Mucosa of stomach (tissue), 1 donor: Measurements from ENCODE around the gene FLOT2.
A peak's percentile ranks its signal among the peaks of the same experiment; 100 is the strongest.

ENCODE experiments used
- H3K27me3 ChIP-seq: one replicate; pipeline ENCODE4 v1.7.0; 2013; ENCODE audit warnings: mild to moderate bottlenecking, low read length; ENCODE audit not compliant: control insufficient read depth, insufficient read depth
- H3K36me3 ChIP-seq: one replicate; pipeline ENCODE4 v1.7.0; 2013; ENCODE audit warnings: low read length; ENCODE audit not compliant: control insufficient read depth, insufficient read depth
- H3K4me1 ChIP-seq: one replicate; pipeline ENCODE4 v1.7.0; 2013; ENCODE audit warnings: mild to moderate bottlenecking, low read length; ENCODE audit not compliant: control insufficient read depth, insufficient read depth
- H3K4me3 ChIP-seq: one replicate; pipeline ENCODE4 v1.7.0; 2013; ENCODE audit warnings: low read length
- H3K9ac ChIP-seq: one replicate; pipeline ENCODE4 v1.7.0; 2013; ENCODE audit warnings: mild to moderate bottlenecking, low read length, moderate library complexity
- H3K9me3 ChIP-seq: one replicate; pipeline ENCODE4 v1.7.0; 2013; ENCODE audit warnings: mild to moderate bottlenecking, low read length, moderate library complexity; ENCODE audit not compliant: control insufficient read depth
- donor health status: Pancreatic carcinoma.

FLOT2 gene

GRCh38 chr17:28896884-28897768 lies at the start of gene FLOT2:
Gene FLOT2, minus strand, starts transcription at chr17:28897733. Its CDS starts 159 bp downstream, at chr17:28897574.
- peaks cover 46% of the 10 kb centered on the region for H3K4me1 ChIP-seq

GRCh38 chr17:28946239-28946638 lies 48.7 kb upstream of the FLOT2 start:
- no peaks in the 10 kb centered on the region for H3K27me3 ChIP-seq
- no peak overlapping the region for H3K4me3 ChIP-seq
- H3K4me1 ChIP-seq = peaks cover 13% of the 10 kb centered on the region
- no peak overlapping the region for H3K9ac ChIP-seq
- no peaks in the 10 kb centered on the region for H3K36me3 ChIP-seq
- H3K9me3 ChIP-seq = no peaks in the 10 kb centered on the region

More at GRCh38 chr17:28896884-28897768, at the start of gene FLOT2:
- Histone ChIP-seq H3K36me3 (no peaks in the 10 kb centered on the region), H3K9me3 (no peaks in the 10 kb centered on the region), H3K27me3 (no peaks in the 10 kb centered on the region), H3K9ac (peak within 1 kb of the TSS; percentile 87), H3K4me3 (peak within 1 kb of the TSS; percentile 92)

- H3K27me3 ChIP-seq = no peaks in the 10 kb centered on the region
- peaks cover 13% of the 10 kb centered on the region for H3K4me1 ChIP-seq
- H3K36me3 ChIP-seq = no peaks in the 10 kb centered on the region
- H3K9ac ChIP-seq = no peak overlapping the region
- H3K9me3 ChIP-seq = no peaks in the 10 kb centered on the region
- no peak overlapping the region for H3K4me3 ChIP-seq
Observed at GRCh38 chr17:28944862-28945741, 47.6 kb upstream of the FLOT2 start.

GRCh38 chr17:28944343-28944742 lies 46.8 kb upstream of the FLOT2 start:
- Histone ChIP-seq H3K4me3 (no peak overlapping the region), H3K36me3 (no peaks in the 10 kb centered on the region), H3K9ac (no peak overlapping the region), H3K4me1 (peaks cover 13% of the 10 kb centered on the region), H3K9me3 (no peaks in the 10 kb centered on the region), H3K27me3 (no peaks in the 10 kb centered on the region)

GRCh38 chr17:28942925-28943324 lies 45.4 kb upstream of the FLOT2 start:
- H3K36me3 ChIP-seq = no peaks in the 10 kb centered on the region
- no peaks in the 10 kb centered on the region for H3K27me3 ChIP-seq
- H3K4me3 ChIP-seq = no peak overlapping the region
- no peak overlapping the region for H3K9ac ChIP-seq
- no peaks in the 10 kb centered on the region for H3K9me3 ChIP-seq
- peaks cover 10% of the 10 kb centered on the region for H3K4me1 ChIP-seq

GRCh38 chr17:28941251-28941650 lies 43.7 kb upstream of the FLOT2 start:
- Histone ChIP-seq H3K9me3 (no peaks in the 10 kb centered on the region), H3K36me3 (no peaks in the 10 kb centered on the region), H3K4me3 (no peak overlapping the region), H3K27me3 (no peaks in the 10 kb centered on the region), H3K4me1 (peaks cover 9% of the 10 kb centered on the region), H3K9ac (no peak overlapping the region)

- no peaks in the 10 kb centered on the region for H3K9me3 ChIP-seq
- no peak overlapping the region for H3K9ac ChIP-seq
- H3K4me1 ChIP-seq = peaks cover 8% of the 10 kb centered on the region
- no peaks in the 10 kb centered on the region for H3K27me3 ChIP-seq
- H3K4me3 ChIP-seq = no peak overlapping the region
- H3K36me3 ChIP-seq = no peaks in the 10 kb centered on the region
Observed at GRCh38 chr17:28940675-28941074, 43.1 kb upstream of the FLOT2 start.

GRCh38 chr17:28940142-28940541 lies 42.6 kb upstream of the FLOT2 start:
- Histone ChIP-seq H3K36me3 (no peaks in the 10 kb centered on the region), H3K9ac (no peak overlapping the region), H3K9me3 (no peaks in the 10 kb centered on the region), H3K4me3 (no peak overlapping the region), H3K4me1 (peaks cover 8% of the 10 kb centered on the region), H3K27me3 (no peaks in the 10 kb centered on the region)

- Histone ChIP-seq H3K36me3 (no peaks in the 10 kb centered on the region), H3K4me1 (peaks cover 8% of the 10 kb centered on the region), H3K4me3 (no peak overlapping the region), H3K9ac (no peak overlapping the region), H3K27me3 (no peaks in the 10 kb centered on the region), H3K9me3 (no peaks in the 10 kb centered on the region)
Observed at GRCh38 chr17:28938552-28938951, 41.0 kb upstream of the FLOT2 start.

- Histone ChIP-seq H3K27me3 (no peaks in the 10 kb centered on the region), H3K9me3 (no peaks in the 10 kb centered on the region), H3K4me1 (peaks cover 8% of the 10 kb centered on the region), H3K36me3 (no peaks in the 10 kb centered on the region), H3K4me3 (no peak overlapping the region), H3K9ac (no peak overlapping the region)
Observed at GRCh38 chr17:28937044-28937729, 39.7 kb upstream of the FLOT2 start.

GRCh38 chr17:28935744-28936460 lies 38.4 kb upstream of the FLOT2 start:
- H3K36me3 ChIP-seq = no peaks in the 10 kb centered on the region
- no peak overlapping the region for H3K9ac ChIP-seq
- H3K27me3 ChIP-seq = no peaks in the 10 kb centered on the region
- H3K4me1 ChIP-seq = peaks cover 8% of the 10 kb centered on the region
- H3K4me3 ChIP-seq = no peak overlapping the region
- H3K9me3 ChIP-seq = no peaks in the 10 kb centered on the region
